ENCODE measurements around the gene SH3GLB2.
A peak's percentile ranks its signal among the peaks of the same experiment; 100 is the strongest.

Gene SH3GLB2

DNA sequence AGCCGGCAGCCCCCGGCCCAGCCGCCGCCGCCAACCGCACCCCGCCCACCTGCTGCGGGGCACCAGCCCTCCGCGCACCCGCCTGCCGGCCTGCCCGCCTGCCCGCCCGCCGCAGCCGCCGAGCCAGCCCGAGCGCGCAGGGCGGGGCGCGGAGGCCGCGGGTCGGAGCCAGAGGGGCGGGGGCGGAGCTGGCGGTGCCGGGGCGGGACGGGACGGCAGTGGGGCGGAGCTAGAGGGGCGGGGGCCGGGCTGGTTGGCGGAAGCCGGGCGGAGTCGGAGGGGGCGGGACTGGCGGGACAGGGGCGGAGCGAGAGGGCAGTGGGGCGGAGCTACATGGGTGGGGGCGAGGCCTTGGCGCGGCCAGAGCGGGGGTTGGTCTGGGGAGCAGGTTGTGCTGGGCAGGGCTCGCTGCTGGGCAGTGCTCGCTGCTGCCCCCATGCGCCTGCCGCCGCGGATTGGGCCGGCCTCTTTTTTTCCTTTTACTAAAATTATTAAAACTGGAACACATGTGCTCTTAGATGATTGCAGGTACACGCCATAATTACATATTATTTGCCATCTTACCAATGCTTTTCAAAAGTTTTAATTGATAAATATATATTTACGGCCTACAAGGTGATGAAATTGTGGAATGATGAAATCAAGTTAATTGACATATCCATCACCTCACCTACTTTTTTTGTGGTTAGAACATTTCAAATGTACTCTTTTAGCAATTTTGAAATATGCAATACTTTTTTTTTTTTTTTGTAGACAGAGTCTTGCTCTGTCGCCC, at the start of gene SH3GLB2:
Gene SH3GLB2 (minus strand): TSS at position 140 of the 775 bp plus-strand sequence. CDS start 177 bp downstream, outside the sequence.
- peak; percentile 90 to 99 for DNase-seq

DNA sequence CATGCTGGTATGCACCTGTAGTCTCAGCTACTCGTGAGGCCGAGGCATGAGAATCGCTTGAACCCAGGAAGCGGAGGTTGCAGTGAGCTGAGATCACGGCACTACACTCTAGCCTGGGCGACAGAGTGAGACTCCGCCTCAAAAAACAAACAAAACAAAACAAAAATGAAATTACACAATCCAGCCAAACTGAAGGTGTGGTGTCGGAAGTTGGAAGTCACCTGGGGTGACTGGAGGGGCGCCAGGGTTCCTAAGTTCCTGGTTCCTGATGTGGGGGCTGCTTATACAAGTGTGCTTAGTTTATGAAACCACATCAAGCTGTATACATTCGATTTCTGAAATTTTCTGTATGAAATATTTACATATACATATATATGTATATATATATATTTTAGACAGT, 49.1 kb upstream of the SH3GLB2 start:
- DNase-seq = no peak

DNA sequence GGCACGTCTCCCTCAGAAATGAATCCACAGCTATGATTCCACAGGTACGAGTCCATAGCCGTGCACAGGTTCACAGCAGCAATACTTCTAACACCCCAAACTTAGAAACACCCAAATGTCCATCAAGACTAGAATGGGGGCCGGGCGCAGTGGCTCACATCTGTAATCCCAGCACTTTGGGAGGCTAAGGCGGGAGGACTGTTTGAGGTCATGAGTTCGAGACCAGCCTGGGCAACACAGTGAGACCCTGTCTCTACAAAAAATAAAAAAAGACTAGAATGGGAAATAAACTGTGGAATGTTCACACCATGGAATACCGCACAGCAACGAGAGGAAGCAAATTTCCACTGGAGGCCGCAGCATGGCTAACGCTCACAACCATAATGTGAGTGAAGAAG, 48.5 kb upstream of the SH3GLB2 start:
- no peak for DNase-seq

DNA sequence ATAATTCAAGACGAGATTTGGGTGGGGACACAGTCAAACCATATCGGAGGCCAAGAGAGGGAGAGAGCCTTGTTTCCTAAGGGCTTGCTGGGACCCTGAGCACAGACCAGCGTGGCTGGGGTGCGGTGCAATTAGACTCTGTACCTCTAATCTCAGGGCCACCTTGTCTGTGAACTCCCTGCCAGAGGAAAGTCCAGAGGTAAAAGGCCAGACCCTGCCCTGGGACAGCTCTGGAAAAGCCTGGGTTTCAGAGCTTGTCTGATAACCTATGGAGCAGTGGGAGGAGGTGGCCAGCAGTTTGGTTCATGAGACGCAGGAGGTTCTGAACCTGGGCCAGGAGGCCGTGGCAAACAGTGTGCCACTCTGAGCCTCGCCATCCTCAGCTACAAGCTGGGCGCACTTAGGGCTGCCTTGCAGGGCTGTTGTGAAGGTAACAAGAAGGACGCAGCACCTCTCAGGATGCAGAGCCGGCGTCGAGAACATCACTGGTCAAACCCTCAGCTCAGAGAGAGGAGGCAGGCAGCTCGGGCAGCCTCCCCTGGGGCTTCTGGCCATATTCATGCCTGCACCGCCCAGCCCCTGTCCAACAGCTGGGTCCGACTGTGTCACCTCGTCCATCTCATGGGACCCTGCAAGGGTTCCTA, 48.0 kb upstream of the SH3GLB2 start:
- DNase-seq = no peak

DNA sequence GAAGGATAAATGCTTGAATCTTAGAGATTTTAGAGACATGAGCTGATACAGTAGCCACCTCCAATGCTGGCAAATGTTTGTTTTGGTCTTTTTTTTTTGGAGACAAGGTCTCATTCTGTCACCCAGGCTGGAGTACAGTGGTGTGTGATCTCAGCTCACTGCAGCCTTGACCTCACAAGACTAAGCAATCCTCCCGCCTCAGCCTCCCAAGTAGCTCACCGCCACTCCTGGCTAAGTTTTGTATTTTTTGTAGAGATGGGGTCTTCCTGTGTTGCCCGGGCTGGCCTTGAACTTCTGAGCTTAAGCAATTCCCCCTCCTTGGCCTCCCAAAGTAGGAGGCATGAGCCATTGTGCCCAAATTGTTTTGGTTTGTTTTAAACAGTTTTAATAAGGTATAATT, 46.0 kb upstream of the SH3GLB2 start:
- no peak for DNase-seq

DNA sequence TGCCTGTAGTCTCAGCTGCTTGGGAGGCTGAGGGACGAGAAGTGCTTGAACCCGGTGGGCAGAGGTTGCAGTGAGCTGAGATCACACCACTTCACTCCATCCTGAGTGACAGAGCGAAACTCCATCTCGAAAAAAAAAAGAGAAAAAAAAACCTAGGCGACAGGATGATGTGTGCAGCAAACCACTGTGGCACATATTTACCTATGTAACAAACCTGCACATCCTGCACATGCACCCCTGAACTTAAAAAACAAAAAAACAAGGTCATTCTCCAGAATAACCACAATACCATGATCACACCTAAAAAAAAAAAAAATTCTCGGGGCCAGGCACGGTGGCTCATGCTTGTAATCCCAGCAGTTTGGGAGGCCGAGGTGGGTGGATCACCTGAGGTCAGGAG, 45.3 kb upstream of the SH3GLB2 start:
- DNase-seq = no peak

DNA sequence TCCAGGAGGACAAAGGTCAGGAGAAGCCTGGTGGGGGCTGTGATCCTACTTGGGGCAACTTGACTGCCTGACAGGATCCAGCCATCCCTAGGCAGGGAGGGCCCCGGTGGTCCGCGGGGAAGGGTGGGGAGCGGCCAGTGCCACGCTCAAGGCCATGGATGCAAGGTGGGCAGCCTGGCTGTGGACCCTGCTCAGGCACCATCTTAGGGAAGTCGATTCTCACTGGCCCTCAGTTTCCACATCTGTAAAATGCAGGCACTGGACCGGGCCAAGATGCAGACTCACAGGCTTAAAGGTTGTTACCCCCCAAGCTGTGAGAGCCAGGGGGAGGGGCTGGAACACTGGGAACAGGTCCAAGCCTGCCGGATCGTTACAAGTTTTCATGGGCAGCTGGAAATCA, 44.0 kb upstream of the SH3GLB2 start:
- DNase-seq = no peak

DNA sequence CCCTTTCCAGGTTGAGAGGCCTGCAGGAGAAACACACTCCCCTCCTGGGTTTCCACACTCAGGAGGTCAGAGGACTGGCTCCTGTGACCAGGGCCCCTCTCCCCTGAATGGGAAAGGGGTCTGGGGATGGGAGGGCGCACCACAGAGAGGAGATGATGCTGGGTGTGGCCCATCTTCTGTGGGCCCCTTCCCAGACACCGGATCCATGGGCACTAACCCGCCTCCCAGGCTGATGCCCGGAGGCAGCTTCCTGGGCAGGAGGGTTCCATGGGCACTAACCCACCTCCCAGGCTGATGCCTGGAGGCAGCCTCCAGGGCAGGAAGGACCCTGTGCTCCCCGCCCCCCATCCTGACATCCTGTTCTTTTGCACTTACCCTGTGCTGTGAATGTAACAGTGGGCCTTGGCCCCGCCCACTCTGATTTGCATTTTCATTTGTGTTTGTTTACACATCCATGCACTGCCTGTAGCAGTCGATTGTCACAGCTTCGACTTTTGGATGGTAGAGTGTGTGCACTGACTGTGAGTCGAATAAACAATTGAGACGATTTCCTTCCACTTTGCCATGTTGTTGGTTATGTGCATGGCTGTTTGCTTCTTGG, 43.5 kb upstream of the SH3GLB2 start:
- no peak for DNase-seq

DNA sequence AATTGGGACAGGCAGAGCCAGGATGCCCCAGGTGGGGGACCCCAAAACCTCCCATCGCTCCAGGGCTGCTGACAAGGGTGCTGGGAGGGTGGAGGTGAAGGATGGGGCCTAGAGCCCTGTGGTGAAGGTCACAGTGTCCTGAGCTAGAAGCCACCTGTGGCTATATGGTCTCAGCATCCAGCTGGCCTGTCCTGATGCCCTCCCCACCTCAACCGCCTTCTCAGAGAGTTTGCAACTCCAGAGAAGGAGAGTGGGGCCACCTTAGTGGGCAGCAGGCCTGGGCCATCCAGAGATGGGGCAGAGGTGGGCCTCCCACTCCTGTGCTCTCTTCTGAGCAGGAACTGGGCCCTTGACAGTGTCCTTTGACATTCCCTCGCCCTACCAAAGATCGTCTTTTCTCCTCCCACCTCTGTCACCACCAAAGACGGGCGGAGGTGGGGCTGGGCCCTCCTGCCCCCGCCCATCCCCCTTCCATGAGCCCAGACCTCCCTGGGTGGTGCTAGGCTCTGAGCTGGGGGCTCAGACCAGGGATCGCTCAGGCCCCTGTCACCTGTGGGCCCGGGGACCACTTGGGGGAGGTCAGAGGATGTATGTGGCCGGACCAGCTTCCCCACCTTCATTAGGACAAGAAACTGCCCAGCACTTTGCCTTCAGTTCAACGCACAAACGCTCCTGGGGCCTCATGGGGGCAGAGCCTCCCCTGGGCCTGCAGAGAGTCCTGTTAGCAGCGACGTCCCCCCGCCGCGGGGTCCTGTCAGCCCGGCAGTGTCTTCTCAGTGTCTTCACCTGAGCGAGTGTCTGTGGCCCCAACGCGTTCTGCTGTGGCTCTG, 42.8 kb upstream of the SH3GLB2 start:
- no peak for DNase-seq

DNA sequence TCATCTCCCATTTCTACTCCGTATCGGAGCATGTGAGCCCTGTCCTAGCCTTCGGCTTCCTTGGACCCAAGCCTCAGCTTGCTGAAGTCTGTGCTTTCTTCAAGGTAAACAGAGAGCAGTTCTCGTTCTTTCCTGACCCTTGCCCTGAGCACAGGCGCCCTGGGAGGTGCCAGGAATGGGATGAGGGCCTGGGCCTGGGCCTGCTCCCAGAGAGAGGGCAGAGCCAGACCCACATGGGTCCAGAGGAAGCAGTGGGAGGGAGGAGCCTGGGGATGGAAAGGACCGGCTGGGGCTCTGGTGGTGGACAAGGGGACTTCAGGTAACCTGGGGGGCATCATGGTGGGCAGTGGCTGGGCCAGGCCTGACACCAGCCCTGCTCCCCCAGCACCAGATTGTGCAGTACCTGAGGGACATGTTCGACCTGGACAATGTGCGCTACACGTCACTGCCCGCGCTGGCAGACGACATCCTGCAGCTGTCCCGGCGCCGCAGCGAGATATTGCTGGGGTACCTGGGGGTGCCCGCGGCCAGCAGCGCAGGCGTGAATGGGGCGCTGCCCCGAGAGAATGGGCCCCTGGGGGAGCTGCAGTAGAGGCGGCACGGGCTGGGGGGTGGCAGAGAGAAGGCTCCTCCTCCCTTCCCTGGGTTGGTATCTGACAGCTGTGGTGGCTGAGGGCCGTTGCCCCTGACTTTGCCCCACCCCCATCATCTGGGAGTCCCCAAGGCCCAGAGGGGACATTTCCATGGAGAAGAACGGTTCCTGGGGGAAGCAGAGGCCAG, 41.9 kb upstream of the SH3GLB2 start:
- DNase-seq = no peak

DNA sequence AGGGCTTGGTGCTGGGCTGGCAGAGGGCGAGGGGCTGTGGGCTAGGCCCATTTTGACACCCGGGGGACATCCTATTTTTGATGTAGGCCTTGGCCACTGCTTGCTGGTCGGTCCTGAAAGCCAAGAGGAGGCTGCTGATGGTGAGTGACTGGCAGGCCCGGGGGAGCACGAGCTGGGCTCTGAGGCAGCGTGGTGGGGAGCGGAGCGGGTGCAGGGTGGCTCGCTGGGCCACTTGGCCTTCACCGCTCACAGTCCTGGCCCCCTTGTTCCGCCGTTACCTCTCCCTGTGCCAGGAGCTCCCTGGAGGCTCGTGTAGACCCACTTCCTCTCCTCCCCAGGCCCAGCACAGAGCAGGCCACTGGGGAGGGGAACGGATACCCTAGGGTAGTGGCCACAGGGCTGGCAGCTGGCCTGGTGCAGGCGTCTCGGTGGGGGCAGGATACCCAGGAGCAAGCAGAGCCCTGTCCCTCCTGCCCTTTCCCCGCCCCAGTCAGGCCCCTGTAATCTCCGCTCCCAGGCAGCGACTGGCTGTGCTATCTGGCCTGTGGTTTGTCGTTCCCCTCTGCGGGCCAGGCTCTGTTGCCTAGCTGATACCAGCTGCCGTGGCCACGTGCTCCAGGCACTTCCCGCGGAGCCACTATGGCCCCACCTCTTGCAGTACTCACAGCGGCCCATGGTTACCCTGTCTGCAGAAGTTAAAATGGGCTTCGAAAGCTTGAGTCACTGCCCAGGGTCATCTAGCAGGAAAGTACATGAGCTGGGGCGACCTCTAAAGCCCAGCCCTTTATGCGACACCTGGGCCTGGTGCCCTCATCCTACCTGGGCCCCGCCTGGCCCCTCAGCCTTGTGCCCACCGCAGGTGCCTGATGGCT, 41.1 kb upstream of the SH3GLB2 start:
- DNase-seq = peak; percentile 75 to 78

DNA sequence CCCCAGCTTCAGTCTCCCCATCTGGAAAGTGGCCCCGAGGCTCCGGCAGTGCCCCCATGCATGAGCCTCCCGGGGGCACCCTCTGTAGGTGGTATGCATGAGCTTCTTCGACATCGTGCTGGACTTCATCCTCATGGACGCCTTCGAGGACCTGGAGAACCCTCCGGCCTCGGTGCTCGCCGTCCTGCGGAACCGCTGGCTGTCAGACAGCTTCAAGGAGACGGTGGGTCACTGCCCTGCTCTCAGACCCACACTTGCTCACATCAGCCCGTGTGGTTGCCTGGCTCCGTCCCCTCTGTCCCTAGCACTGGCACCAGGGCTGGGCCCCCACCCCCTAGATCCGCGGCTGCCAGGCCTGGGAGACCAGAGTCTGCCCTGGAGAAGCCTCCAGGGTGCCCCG, 40.0 kb upstream of the SH3GLB2 start:
- no peak for DNase-seq

DNA sequence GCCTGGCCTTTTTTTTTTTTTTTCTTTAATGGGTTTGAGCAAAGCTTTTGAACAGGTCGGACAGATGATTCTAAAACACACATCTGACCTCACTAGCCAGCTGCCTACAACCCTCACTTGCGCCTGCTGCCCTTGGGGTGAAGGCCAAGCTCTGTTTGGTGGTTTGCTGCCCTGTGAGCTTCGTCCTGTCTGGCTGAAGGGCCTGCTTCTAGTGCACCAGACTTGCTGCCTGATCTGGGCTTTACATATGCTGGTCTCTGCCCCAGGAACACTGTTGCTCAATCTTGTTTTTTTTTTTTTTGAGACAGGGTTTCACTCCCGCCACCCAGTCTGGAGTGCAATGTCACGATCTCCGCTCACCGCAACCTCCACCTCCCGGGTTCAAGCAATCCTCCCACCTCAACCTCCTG, 36.4 kb upstream of the SH3GLB2 start:
- no peak for DNase-seq

DNA sequence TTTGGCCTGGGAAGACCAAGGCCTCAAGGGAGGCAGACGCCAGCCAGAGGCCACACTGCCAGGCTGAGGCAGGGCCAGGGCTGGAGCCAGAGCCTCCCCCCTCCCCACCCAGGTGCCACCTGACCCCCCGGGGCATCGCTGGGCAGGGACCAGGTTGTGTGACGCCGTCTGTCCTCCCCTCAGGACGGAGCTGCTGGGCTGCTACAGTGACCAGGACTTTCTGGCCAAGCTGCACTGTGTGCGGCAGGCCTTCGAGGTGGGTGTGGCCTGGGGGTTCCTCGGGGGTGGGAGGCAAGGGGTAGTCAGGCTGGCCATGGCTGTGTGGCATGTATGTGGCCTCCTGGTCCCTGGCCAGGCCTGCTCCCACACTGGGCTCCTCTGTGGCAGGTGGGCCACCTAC, 34.9 kb upstream of the SH3GLB2 start:
- DNase-seq = no peak

DNA sequence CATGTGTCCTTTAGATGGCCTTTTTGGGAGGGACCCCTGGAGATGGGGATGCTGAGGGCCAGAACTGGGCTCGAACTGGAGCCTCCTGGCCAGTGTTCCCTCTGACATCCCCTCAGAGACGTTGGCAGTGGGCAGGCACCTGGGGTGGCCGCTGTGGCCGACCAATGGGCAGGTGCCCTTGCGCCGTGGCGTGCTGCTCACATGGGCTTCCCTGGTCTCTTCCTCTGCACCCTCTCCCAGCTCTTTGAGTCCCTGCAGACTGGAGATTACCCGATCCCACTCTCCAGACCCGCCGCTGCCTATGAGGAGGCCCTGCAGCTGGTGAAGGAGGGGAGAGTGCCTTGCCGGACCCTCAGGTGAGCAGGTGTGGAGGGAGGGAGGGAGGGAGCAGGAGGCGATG, 32.9 kb upstream of the SH3GLB2 start:
- DNase-seq = no peak

DNA sequence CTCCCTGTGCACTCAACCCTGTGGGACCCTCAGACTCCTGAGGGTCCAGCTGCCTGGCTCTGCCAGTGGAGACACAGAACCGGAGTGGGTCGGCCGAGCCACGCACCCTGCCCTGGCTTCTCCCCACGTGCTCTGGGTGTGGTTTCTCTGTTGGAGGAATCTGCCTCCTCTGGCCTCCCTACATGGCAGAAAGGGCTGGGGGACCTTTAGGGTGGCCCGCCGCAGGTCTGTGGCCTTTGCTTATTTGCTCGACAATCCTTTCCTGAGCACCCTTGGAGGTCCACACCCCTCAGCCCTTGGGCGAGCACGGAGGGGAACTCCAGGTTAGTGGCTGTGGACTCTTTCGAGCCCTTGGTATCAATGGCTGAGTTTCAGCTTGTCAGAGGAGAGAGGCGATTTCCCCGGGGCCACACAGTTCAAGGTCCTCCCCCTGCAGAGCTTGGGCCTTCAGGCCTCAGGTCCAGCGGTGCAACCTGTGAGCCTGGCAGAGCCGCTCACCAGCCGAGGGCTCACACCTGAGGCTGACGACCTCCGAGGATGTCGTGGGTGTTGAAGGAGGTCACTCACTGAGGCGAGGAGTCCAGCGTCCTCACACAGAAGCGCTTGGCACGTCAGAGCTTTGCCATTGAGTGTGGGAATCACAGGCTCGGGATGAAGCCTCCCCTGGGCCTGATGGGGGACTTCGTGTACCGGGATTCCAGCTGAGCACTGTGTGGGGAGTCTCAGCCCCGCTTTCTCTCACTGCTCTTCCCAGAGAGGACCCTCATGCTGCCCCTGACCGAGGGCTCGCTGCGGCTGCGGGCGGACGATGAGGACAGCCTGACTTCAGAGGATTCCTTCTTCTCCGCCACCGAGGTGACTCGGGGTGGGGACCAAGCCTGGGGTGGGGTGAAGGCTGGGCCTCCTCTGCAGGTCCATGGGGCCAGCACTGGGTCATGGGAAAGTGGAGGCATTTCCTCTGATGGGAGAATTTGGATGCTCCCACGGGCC, 32.0 kb upstream of the SH3GLB2 start:
- DNase-seq = no peak

DNA sequence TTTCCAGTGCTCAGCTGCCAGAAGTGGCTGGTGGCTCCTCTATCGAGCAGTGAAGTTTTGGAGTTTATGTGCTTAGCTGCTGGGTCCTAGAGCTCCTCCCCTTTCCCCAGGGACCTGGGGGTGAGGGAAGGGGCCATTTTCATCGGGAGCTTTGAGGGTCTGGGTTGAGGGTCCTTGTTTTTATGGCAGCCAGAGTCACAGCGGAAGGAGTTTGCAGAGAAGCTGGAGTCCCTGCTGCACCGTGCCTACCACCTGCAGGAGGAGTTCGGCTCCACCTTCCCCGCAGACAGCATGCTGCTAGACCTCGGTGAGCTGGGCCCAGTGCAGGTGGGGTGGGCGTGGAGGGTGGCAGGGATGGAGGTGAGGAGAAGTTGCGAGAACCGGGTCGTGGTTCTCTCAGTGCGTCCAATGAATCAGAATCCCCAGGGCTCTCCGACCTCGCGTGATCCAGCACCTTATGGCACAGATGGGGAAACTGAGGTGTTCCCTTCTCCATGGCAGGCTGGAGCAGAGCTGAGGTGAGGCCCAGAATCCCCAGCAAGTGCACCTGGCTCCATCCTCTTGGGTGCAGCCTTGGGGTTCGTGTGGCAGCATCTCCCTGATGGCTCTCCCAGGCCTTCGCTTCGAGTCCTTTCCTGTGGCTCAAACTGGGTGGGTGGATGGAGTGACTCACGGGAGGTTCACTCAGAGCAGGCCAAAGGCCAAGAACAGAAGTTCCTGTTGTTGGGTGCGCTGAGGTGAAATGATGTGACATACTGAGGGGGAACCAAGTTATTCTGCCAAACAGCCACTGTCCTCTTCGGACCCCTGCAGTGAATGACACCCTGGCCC, 31.0 kb upstream of the SH3GLB2 start:
- peak; percentile 75 to 79 for DNase-seq

DNA sequence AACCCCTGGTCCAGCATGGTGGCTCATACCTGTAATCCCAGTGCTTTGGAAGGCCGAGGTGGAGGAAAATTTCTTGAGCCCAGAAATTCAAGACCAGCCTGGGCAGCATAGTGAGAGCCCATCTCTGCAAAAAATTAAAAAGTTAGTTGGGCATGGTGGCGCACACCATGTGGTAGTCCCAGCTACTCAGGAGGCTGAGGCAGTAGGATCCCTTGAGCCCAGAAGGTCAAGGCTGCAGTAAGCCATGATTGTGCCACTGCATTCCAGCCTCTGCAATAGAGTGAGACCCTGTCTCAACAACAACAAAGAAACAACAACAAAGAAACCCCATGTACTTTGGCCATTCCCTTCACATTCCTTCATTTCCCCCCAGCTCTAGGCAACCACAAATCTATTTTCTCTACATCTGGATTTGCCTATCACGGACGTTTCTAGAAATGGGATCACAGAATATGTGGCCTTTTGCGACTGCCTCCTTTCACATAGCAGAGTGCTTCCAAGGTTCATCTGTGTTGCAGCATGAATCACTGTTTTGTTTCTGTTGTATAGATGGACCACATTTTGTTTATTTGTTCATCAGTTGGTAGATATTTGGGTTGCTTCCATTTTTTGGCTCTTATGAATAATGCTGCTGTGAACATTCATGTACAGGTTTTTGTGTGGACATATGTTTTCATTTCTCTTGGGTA, 26.2 kb upstream of the SH3GLB2 start:
- DNase-seq = no peak

DNA sequence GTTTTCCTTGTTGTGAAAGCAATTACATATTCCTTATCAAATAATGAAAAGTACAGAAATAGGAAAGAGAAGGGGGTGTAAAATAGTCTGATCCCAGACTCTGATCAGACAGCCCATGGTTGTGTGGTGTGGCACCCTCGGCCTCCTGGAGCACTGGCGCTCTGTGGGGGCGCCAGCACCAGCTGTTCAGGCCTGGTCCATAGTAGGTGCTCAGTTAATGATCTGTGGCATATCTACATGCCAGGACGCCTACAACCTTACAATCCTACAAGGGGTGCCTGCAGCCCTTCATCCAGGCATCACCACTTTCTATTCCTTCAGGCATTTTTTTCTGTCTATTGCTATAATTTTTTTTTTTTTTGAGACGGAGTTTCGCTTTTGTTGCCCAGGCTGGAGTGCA, 24.9 kb upstream of the SH3GLB2 start:
- DNase-seq = no peak
